GM06990 (cell line): ENCODE data around the gene WDCP.

Source experiments
- DNase-seq: peaks from one replicate; pipeline ENCODE4 v3.0.0-alpha.2; 2011; ENCODE audit not compliant: insufficient read length; ENCODE audit errors: extremely low read depth
- H3K27me3 ChIP-seq: replicated peaks from 2 replicates; pipeline ENCODE4 v1.6.0; 2011; ENCODE audit warnings: low read length; ENCODE audit not compliant: control insufficient read depth, insufficient read depth
- H3K36me3 ChIP-seq: 2 replicates; pipeline ENCODE4 v1.5.1; 2011; ENCODE audit warnings: low read length; ENCODE audit not compliant: control insufficient read depth, insufficient read depth
- H3K4me3 ChIP-seq: replicated peaks from 2 replicates; pipeline ENCODE4 v1.5.1; 2011; ENCODE audit warnings: low read depth, mild to moderate bottlenecking, control low read depth, low read length
- CTCF ChIP-seq: IDR thresholded peaks from 2 replicates; pipeline ENCODE4 v1.5.1; 2011; ENCODE audit warnings: low read length, control low read depth, mild to moderate bottlenecking, inconsistent platforms; ENCODE audit not compliant: insufficient read depth, poor library complexity, severe bottlenecking

The WDCP gene

DNA sequence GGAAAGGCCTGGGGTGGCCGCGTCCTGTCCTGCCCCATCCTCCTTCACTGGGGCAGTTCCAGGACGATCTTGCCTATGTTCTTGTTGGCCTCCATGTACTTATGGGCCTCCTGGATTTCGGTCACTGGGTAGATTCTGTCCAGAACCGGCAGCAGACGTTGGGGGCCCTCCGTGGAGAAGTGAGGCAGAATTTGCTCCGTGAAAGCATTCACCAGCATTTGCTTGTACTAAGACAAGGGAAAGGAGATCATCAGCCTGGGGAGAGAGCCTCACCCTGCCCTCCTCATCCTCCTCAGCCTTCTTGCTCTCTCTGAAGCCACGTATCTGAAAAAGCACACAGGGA is 30.3 kb upstream of the WDCP start:
- H3K4me3 ChIP-seq: peak overlapping the region; percentile 76
- DNase-seq: no peak
- no peak for TF ChIP-seq CTCF
- no peaks in the 10 kb centered on the region; the same call in 1 of the 2 replicates for H3K36me3 ChIP-seq
- no peaks in the 10 kb centered on the region for H3K27me3 ChIP-seq

DNA sequence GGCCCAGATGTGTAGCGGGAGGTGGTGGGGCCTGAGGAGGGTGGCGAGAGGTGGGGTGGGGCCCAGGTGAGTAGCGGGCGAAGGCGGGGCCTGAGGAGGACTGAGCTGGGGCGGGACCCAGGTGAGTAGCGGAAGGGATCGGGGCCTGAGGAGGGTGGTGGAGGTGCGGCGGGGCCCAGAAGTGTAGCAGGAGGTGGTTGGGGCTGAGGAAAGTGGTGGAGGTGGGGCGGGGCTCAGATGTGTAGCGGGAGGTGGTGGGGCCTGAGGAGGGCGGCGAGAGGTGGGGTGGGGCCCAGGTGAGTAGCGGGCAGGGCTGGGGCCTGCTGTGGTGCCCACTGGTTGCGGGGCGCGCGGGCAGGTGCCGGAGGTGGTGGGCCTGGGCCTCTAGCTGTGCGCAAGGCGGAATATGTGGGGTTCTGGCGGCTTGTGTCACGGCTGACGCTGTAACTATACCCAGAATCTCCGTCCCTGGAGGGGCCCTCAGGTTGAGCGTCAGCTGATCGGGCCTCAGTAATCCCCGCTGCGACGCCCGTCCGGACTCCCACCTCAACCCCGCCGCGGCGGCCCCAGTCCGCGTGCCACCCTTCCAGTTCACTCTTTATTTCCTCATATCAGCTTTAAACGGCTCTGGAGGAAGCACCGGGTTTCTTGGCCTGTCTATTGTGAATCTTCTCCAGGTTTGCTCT is 29.8 kb upstream of the WDCP start:
- Histone ChIP-seq H3K27me3 (no peaks in the 10 kb centered on the region), H3K4me3 (peak overlapping the region; percentile 76), H3K36me3 (no peaks in the 10 kb centered on the region; the same call in 1 of the 2 replicates)
- DNase-seq: no peak
- no peak for TF ChIP-seq CTCF

DNA sequence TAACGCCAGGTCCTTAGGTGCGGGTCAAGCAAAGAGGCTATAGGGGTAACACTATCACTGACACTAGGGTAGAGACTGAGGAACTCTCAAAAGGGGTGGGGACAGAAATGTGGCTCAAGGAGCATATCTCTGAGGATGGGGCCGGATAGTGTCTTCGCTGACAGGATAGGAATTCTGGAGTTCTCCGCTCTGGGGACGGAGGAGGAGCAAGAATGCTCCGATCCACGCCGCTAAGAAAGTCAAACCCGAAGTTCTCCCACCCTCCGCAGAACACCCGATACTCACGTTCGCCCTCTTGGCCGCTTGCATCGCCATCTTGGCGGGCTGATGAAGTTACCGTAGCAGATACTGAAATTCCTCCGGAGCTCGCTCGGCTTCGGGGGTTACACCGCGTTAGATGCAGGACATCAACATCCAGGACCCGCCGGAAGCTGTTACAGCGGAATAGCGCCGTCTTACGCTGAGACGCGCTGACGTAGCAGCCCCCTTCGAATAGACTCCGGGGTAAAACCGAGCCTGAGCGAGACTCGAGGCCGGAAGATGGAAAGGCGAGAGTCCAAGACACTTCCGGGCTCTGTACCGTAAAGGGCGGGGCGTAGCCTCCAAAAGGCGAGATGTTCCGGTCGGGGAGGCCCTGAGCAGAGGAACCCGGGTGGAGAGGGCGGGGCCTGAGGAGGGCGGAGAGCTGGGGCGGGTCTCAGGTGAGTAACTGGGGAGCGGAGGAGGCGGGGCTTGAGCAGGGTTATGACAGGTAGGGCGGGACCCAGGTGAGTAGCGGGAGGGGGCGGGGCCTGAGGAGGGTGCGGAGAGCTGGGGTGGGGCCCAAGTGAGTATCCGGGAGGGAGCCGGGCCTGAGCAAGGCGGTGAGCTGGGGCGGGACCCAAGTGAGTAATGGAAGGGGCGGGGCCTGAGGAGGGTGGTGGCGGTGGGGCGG is 29.0 kb upstream of the WDCP start, which contains the start of gene SF3B6:
SF3B6 (minus strand) TSS at position 412 of the 934 bp plus-strand sequence; CDS start at position 315, 97 bp downstream.
- H3K36me3 ChIP-seq: no peaks in the 10 kb centered on the region
- H3K4me3 ChIP-seq: peak within 1 kb of the TSS; percentile 76
- DNase-seq: peak; percentile 97
- TF ChIP-seq CTCF: no peak
- no peaks in the 10 kb centered on the region for H3K27me3 ChIP-seq

DNA sequence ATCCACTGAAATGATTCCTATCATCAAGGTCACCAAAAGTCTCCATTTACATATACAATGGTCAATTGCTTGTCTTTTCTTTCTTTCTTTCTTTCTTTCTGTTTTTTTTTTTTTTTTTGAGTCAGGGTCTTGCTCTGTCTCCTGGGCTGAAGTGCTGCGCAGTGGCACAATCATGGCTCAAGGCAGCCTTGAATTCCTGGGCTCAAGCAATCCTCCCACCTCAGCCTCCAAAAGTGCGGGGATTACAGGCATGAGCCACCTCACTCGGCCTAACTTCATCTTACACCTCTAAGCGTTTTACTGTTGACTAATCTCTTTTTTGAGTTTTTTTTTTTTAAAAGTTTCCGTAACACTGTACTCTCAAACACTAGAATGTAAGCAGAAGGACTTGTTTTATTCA is 28.1 kb upstream of the WDCP start:
- Histone ChIP-seq H3K27me3 (no peaks in the 10 kb centered on the region), H3K36me3 (no peaks in the 10 kb centered on the region; the same call in 1 of the 2 replicates), H3K4me3 (peak overlapping the region; percentile 76)
- DNase-seq: no peak
- TF ChIP-seq CTCF: no peak

DNA sequence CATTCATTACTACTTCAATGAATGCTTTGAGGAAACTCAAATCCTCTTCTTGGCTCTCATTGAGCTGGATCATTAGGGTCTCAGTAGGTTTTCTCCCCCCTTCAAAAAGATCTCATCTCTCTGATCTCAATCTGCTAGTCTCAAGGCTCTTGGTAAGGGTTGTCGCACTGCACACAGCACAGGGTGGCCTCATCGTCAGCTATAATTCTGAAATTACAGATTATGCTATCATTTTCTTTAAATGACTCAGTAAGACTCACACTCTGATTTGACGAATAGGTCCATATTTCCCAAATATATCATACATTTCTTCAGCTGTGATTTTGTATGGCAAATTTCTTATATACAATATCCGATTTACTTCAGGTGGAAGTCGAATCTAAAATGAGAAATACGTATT is 26.6 kb upstream of the WDCP start:
- H3K36me3 ChIP-seq: peaks cover 2% of the 10 kb centered on the region
- no peak for TF ChIP-seq CTCF
- no peak overlapping the region for H3K4me3 ChIP-seq
- H3K27me3 ChIP-seq: no peaks in the 10 kb centered on the region
- no peak for DNase-seq
